Measurements from ENCODE around the gene FIGNL2. TPM values are rescaled to one million over a fixed set of nuclear protein-coding genes. Genes with fewer than 3 reads are reported as not detected.

The FIGNL2 gene
- total and polyA plus RNA-seq, 2 donors (not counting 1 experiment from before 2014, with no cell fraction given): 0.07 to 0.17 TPM

DNA sequence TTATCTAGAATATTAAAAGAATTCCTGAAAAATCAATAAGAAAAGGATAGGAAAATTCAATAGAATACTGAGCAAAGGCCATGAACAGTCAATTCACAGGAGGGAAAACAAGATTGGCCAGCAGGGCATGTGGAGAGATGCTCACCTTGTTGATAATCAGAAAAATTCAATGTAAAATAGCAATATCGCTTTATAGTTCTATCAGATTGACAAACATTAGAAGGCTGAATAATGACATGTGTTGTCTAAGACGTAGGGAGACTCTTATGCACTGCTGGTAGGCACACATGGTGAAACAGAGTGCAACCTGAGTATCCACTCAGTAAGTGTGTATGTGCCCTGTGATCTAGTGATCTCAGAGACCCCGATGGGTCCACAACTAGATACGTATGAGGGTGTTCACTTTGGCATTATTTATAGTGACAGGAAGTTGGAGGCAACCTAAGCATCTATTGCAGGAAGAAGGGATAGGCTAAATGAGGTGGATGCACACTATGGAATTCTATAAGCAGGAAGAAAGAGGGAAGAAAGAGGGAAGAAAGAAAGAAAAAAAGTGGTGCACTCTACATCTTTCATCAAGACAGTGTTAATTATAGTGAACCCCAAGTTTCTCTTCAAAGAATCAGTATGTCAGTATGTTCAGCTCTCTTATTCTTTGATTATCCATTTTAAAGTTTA, 35.6 kb upstream of the FIGNL2 start:
- H2AFZ ChIP-seq (ENCODE audit: low read length): no peak overlapping the region
- no peaks in the 10 kb centered on the region for H4K20me1 ChIP-seq (ENCODE audit: control insufficient read depth, extremely low read depth, insufficient read depth, low read length)
- no peak overlapping the region for H3K9ac ChIP-seq (ENCODE audit: insufficient read depth, low read length)
- no peak for TF ChIP-seq EZH2 (IDR thresholded peaks at IDR 0.05; ENCODE audit: low read length, missing control alignments)
- TF ChIP-seq, protein P1, sequence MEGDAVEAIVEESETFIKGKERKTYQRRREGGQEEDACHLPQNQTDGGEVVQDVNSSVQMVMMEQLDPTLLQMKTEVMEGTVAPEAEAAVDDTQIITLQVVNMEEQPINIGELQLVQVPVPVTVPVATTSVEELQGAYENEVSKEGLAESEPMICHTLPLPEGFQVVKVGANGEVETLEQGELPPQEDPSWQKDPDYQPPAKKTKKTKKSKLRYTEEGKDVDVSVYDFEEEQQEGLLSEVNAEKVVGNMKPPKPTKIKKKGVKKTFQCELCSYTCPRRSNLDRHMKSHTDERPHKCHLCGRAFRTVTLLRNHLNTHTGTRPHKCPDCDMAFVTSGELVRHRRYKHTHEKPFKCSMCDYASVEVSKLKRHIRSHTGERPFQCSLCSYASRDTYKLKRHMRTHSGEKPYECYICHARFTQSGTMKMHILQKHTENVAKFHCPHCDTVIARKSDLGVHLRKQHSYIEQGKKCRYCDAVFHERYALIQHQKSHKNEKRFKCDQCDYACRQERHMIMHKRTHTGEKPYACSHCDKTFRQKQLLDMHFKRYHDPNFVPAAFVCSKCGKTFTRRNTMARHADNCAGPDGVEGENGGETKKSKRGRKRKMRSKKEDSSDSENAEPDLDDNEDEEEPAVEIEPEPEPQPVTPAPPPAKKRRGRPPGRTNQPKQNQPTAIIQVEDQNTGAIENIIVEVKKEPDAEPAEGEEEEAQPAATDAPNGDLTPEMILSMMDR (conservative IDR thresholded peaks at IDR 0.05 in 1 of 2, IDR thresholded peaks at IDR 0.05 in 1 of 2; ENCODE audit: low read depth in 1 of 2, low read length in 2 of 2): no peak
- DNase-seq (ENCODE audit: low read depth in 2 of 2): no peak
- H3K27ac ChIP-seq (ENCODE audit: insufficient read depth, low read length): no peak overlapping the region
- peaks cover 4% of the 10 kb centered on the region for H3K4me1 ChIP-seq (ENCODE audit: control insufficient read depth, extremely low read depth, insufficient read depth, low read length)
- H3K79me2 ChIP-seq (ENCODE audit: control insufficient read depth, insufficient read depth, low read length): no peaks in the 10 kb centered on the region
- no peak overlapping the region for H3K4me3 ChIP-seq (replicated peaks in 1 of 4; ENCODE audit: control extremely low read depth in 1 of 4, insufficient read depth in 1 of 4, low read depth in 3 of 4, low read length in 4 of 4)
- H3K36me3 ChIP-seq (ENCODE audit: control insufficient read depth, insufficient read depth, low read length): no peaks in the 10 kb centered on the region
- no peaks in the 10 kb centered on the region for H3K27me3 ChIP-seq (ENCODE audit: control insufficient read depth, insufficient read depth, low read length)
- H3K4me2 ChIP-seq (ENCODE audit: extremely low read depth, insufficient read depth, low read length): no peak overlapping the region
- no peaks in the 10 kb centered on the region for H3K9me3 ChIP-seq (ENCODE audit: control insufficient read depth, insufficient read depth, low read depth, low read length)

DNA sequence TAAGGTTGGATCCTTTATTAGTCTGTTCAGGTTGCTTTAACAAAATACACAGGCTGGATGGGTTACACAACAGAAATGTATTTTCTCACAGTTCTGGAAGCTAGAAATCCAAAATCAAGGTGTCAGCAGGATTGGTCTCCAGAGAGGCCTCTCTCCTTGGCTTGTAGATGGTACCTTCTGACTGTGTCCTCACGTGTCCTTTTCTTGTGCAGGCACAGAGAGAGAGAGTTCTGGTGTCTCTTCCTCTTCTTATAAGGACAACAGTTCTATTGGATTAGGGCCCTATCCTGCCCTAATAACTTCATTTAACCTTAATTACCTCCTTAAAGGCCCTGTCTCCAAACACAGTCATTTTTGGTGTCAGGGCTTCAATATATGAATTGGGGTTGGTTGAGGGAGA, 34.8 kb upstream of the FIGNL2 start:
- no peaks in the 10 kb centered on the region for H3K9me3 ChIP-seq (ENCODE audit: control insufficient read depth, insufficient read depth, low read depth, low read length)
- peaks cover 4% of the 10 kb centered on the region for H3K4me1 ChIP-seq (ENCODE audit: control insufficient read depth, extremely low read depth, insufficient read depth, low read length)
- TF ChIP-seq, protein P1 (conservative IDR thresholded peaks at IDR 0.05 in 1 of 2, IDR thresholded peaks at IDR 0.05 in 1 of 2; ENCODE audit: low read depth in 1 of 2, low read length in 2 of 2): no peak
- TF ChIP-seq EZH2 (IDR thresholded peaks at IDR 0.05; ENCODE audit: low read length, missing control alignments): no peak
- H4K20me1 ChIP-seq (ENCODE audit: control insufficient read depth, extremely low read depth, insufficient read depth, low read length): no peaks in the 10 kb centered on the region
- no peak overlapping the region for H3K9ac ChIP-seq (ENCODE audit: insufficient read depth, low read length)
- no peak overlapping the region for H3K4me3 ChIP-seq (replicated peaks in 1 of 4; ENCODE audit: control extremely low read depth in 1 of 4, insufficient read depth in 1 of 4, low read depth in 3 of 4, low read length in 4 of 4)
- no peak for DNase-seq (ENCODE audit: low read depth in 2 of 2)
- H3K27ac ChIP-seq (ENCODE audit: insufficient read depth, low read length): no peak overlapping the region
- no peaks in the 10 kb centered on the region for H3K79me2 ChIP-seq (ENCODE audit: control insufficient read depth, insufficient read depth, low read length)
- no peak overlapping the region for H2AFZ ChIP-seq (ENCODE audit: low read length)
- no peak overlapping the region for H3K4me2 ChIP-seq (ENCODE audit: extremely low read depth, insufficient read depth, low read length)
- H3K27me3 ChIP-seq (ENCODE audit: control insufficient read depth, insufficient read depth, low read length): no peaks in the 10 kb centered on the region
- H3K36me3 ChIP-seq (ENCODE audit: control insufficient read depth, insufficient read depth, low read length): no peaks in the 10 kb centered on the region

DNA sequence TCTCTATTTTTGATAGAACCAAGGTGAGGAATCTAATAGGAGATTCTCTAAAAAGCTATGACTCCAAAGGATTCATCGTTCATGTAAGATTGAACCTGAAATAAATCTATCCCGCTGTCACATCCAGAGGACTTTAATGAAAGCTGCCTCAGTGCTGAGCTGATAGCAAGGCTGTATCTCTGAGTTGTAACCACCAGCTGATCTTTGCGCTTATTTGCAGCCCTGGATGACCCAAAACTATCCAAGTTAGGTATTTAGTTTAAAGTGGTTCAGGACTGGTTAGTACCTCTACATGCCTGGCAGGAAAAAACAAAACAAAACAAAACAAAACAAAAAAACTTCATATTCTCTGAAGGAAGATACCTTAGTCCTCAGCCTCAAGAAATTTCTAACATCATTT, 30.6 kb upstream of the FIGNL2 start:
- Histone ChIP-seq H3K27me3 (ENCODE audit: control insufficient read depth, insufficient read depth, low read length) (no peaks in the 10 kb centered on the region), H3K79me2 (ENCODE audit: control insufficient read depth, insufficient read depth, low read length) (no peaks in the 10 kb centered on the region), H4K20me1 (ENCODE audit: control insufficient read depth, extremely low read depth, insufficient read depth, low read length) (no peaks in the 10 kb centered on the region), H3K4me1 (ENCODE audit: control insufficient read depth, extremely low read depth, insufficient read depth, low read length) (no peaks in the 10 kb centered on the region), H3K4me3 (replicated peaks in 1 of 4; ENCODE audit: control extremely low read depth in 1 of 4, insufficient read depth in 1 of 4, low read depth in 3 of 4, low read length in 4 of 4) (no peak overlapping the region), H3K9me3 (ENCODE audit: control insufficient read depth, insufficient read depth, low read depth, low read length) (no peaks in the 10 kb centered on the region), H3K27ac (ENCODE audit: insufficient read depth, low read length) (no peak overlapping the region), H3K4me2 (ENCODE audit: extremely low read depth, insufficient read depth, low read length) (no peak overlapping the region), H3K36me3 (ENCODE audit: control insufficient read depth, insufficient read depth, low read length) (no peaks in the 10 kb centered on the region), H2AFZ (ENCODE audit: low read length) (no peak overlapping the region), H3K9ac (ENCODE audit: insufficient read depth, low read length) (no peak overlapping the region)
- DNase-seq (ENCODE audit: low read depth in 2 of 2): no peak
- TF ChIP-seq, protein P1 (conservative IDR thresholded peaks at IDR 0.05 in 1 of 2, IDR thresholded peaks at IDR 0.05 in 1 of 2; ENCODE audit: low read depth in 1 of 2, low read length in 2 of 2): no peak
- TF ChIP-seq EZH2 (IDR thresholded peaks at IDR 0.05; ENCODE audit: low read length, missing control alignments): no peak
